ENCODE data around the gene CHI3L1. TPM values are rescaled to one million over a fixed set of nuclear protein-coding genes. Genes with fewer than 3 reads are reported as not detected.

Gene CHI3L1
- total and polyA plus RNA-seq, 4 donors: 5.0 to 34.7 (median 15.9) TPM

DNA sequence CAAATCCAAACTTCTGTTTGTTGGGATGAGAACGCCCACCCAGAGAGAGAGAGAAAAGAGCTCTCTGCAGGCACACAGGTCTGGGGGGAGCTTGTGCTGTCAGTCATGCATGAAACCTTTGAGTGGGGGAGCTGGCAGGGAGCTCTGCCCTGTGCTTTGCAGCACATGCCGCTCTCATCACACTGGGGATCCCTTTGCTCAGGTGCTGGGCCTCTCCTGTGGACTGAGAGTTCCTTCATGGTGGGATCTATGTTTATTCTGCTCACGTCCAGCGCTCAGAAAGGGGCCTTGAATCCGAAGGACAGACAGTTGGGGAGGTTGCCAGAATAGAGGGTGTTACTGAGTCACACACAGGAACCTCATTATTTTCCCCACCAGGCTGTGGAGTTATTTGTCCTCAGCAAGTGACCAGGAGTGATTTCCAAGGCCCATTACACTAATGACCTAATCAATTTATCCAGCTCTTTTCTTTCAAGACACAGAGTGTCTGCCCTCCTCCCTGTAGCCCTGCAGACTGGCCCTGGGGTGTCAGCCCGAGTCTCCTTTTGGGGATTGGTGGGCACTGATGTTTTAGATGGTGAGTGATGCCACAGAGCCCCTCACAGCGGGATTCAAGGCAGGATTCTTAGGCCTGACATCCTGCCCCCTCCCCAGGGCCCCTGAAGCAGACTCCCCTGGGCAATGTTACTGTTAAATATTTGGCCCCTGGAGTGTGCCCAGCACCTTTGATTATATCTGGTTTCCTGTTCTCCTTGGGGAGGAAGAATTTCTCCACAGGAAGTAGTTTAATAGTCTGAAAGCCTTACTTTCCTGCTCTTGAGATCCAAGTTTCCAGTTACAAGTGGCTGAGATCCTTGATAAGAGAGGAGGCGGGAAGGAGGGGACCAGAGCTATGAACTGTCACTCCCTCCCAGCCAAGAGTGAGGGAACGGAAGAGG lies 33.2 kb downstream of the CHI3L1 start:
- DNase-seq (ENCODE audit: low spot score): no peak

More for the DNA sequence above, 33.2 kb downstream of the CHI3L1 start:
- 80% methylated on average over 9 of the region's 9 CpGs for WGBS
- no peaks in the 10 kb centered on the region for H3K4me1 ChIP-seq (ENCODE audit: control insufficient read depth in 4 of 4, insufficient read depth in 4 of 4, low read length in 3 of 4)
- TF ChIP-seq RAD21 (IDR thresholded peaks at IDR 0.05) (no peak), JUND (IDR thresholded peaks at IDR 0.05) (no peak), FOXA1 (IDR thresholded peaks at IDR 0.05) (no peak), SP1 (IDR thresholded peaks at IDR 0.05) (no peak), YY1 (IDR thresholded peaks at IDR 0.05) (no peak), GABPA (IDR thresholded peaks at IDR 0.05 in 1 of 2, conservative IDR thresholded peaks at IDR 0.05 in 1 of 2) (no peak), TAF1 (conservative IDR thresholded peaks at IDR 0.05) (no peak), RXRA (IDR thresholded peaks at IDR 0.05) (no peak), EGR1 (IDR thresholded peaks at IDR 0.05; ENCODE audit: low read depth in 2 of 2) (no peak), REST (IDR thresholded peaks at IDR 0.05) (no peak), ATF3 (IDR thresholded peaks at IDR 0.05) (no peak), HNF4G (IDR thresholded peaks at IDR 0.05) (no peak)
- TF ChIP-seq, protein P1, sequence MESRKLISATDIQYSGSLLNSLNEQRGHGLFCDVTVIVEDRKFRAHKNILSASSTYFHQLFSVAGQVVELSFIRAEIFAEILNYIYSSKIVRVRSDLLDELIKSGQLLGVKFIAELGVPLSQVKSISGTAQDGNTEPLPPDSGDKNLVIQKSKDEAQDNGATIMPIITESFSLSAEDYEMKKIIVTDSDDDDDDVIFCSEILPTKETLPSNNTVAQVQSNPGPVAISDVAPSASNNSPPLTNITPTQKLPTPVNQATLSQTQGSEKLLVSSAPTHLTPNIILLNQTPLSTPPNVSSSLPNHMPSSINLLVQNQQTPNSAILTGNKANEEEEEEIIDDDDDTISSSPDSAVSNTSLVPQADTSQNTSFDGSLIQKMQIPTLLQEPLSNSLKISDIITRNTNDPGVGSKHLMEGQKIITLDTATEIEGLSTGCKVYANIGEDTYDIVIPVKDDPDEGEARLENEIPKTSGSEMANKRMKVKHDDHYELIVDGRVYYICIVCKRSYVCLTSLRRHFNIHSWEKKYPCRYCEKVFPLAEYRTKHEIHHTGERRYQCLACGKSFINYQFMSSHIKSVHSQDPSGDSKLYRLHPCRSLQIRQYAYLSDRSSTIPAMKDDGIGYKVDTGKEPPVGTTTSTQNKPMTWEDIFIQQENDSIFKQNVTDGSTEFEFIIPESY (IDR thresholded peaks at IDR 0.05): no peak
- TF ChIP-seq, protein P2, sequence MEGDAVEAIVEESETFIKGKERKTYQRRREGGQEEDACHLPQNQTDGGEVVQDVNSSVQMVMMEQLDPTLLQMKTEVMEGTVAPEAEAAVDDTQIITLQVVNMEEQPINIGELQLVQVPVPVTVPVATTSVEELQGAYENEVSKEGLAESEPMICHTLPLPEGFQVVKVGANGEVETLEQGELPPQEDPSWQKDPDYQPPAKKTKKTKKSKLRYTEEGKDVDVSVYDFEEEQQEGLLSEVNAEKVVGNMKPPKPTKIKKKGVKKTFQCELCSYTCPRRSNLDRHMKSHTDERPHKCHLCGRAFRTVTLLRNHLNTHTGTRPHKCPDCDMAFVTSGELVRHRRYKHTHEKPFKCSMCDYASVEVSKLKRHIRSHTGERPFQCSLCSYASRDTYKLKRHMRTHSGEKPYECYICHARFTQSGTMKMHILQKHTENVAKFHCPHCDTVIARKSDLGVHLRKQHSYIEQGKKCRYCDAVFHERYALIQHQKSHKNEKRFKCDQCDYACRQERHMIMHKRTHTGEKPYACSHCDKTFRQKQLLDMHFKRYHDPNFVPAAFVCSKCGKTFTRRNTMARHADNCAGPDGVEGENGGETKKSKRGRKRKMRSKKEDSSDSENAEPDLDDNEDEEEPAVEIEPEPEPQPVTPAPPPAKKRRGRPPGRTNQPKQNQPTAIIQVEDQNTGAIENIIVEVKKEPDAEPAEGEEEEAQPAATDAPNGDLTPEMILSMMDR (IDR thresholded peaks at IDR 0.05; ENCODE audit: low read depth, low read length, missing input control): no peak
- H3K9me3 ChIP-seq (ENCODE audit: control insufficient read depth in 4 of 4, low read length in 3 of 4): peaks cover 0 to under 1% (median under 1%) of the 10 kb centered on the region in 4 donors
- H3K4me3 ChIP-seq (ENCODE audit: low read depth in 1 of 3, low read length in 3 of 3): no peak overlapping the region
- H3K27ac ChIP-seq (ENCODE audit: low read depth in 1 of 2, low read length in 2 of 2): no peak overlapping the region
- H3K9ac ChIP-seq (ENCODE audit: low read depth in 1 of 2, low read length in 2 of 2): no peak overlapping the region
- H3K36me3 ChIP-seq (ENCODE audit: control insufficient read depth in 4 of 4, insufficient read depth in 3 of 4, low read depth in 1 of 4, low read length in 3 of 4): no peaks in the 10 kb centered on the region
- no peaks in the 10 kb centered on the region for H3K27me3 ChIP-seq (ENCODE audit: control insufficient read depth in 4 of 4, insufficient read depth in 4 of 4, low read length in 3 of 4)
